KG1 (cell line): Measurements from ENCODE around the gene LRCH1.

Source experiments
- DNase-seq: peaks from one replicate; lab custom pipeline; 2025; lab: John Stamatoyannopoulos, UW

LRCH1 gene

GRCh38 chr13:46535002-46535401, 18.0 kb upstream of the LRCH1 start:
- DNase-seq: no peak

- DNase-seq: no peak
These were observed 17.1 kb upstream of the LRCH1 start for GRCh38 chr13:46535825-46536224.

- no peak for DNase-seq
These were observed 16.6 kb upstream of the LRCH1 start for GRCh38 chr13:46536341-46536740.

GRCh38 chr13:46539231-46539630, 13.7 kb upstream of the LRCH1 start:
- DNase-seq: no peak

- no peak for DNase-seq
These were observed 11.8 kb upstream of the LRCH1 start for GRCh38 chr13:46541210-46541609.

GRCh38 chr13:46542833-46543232, 10.1 kb upstream of the LRCH1 start:
- DNase-seq: no peak

GRCh38 chr13:46543287-46543686, 9.7 kb upstream of the LRCH1 start:
- no peak for DNase-seq

- DNase-seq: no peak
These were observed 8.8 kb upstream of the LRCH1 start for GRCh38 chr13:46544208-46544607.

- DNase-seq: no peak
These were observed 8.2 kb upstream of the LRCH1 start for GRCh38 chr13:46544811-46545210.

- no peak for DNase-seq
These were observed 6.7 kb upstream of the LRCH1 start for GRCh38 chr13:46546084-46546768.

- DNase-seq: no peak
These were observed 2.1 kb upstream of the LRCH1 start for GRCh38 chr13:46550822-46551221.

GRCh38 chr13:46551410-46552302, 1.3 kb upstream of the LRCH1 start:
- peak; percentile 31 for DNase-seq

GRCh38 chr13:46552303-46552682, 677 bp upstream of the LRCH1 start:
- peak; percentile 56 for DNase-seq

GRCh38 chr13:46553521-46553885, 533 bp downstream of the LRCH1 start:
- no peak for DNase-seq

- DNase-seq: peak; percentile 62
These were observed 1.2 kb downstream of the LRCH1 start for GRCh38 chr13:46553886-46554858.

- no peak for DNase-seq
These were observed 2.0 kb downstream of the LRCH1 start for GRCh38 chr13:46554951-46555350.

GRCh38 chr13:46555722-46556417, 2.9 kb downstream of the LRCH1 start:
- DNase-seq: no peak

GRCh38 chr13:46556418-46556779, 3.4 kb downstream of the LRCH1 start:
- no peak for DNase-seq

- no peak for DNase-seq
These were observed 6.4 kb downstream of the LRCH1 start for GRCh38 chr13:46559272-46559805.

GRCh38 chr13:46560778-46561177, 7.8 kb downstream of the LRCH1 start:
- DNase-seq: no peak

- no peak for DNase-seq
These were observed 8.3 kb downstream of the LRCH1 start for GRCh38 chr13:46561286-46561685.
